Ovary (tissue), 3 donors: Measurements from ENCODE around the gene ACSM5.

Source experiments
- POLR2A ChIP-seq: fragments of 450-650 bp; IDR thresholded peaks from one replicate; pipeline ENCODE4 v1.6.1; 2017; ENCODE audit warnings: antibody characterized with exemption, mild to moderate bottlenecking, moderate library complexity
- TF ChIP-seq, protein P1 (sequence below), 3 donors: fragments of 450-650 bp in 2 of 3; fragments of 200-600 bp in 1 of 3; IDR thresholded peaks; one replicate each; pipeline versions ENCODE4 v1.5.1 to v1.8.0; 2016 to 2022; ENCODE audit warnings: antibody characterized with exemption in 3 of 3, mild to moderate bottlenecking in 1 of 3
- donor health status: DM: no; HTN: no; CAD: no.

DNA sequence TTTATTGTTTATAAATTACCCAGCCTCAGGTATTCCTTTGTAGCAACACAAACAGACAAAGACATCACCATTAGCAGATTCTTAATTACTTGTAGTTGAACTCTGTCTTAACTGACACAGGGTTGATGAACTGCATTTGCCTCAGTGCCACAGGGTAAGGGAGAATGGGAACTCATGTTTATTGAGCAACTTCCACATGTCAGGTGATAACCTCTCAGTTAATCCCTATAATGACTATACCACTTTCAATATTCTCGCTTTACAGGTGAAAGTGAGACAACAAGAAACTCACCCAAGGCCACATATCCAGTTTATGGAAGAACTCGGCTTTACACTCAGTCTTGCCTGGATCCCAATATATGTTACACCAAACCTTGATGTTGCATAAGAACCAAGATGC, 13.4 kb upstream of the ACSM5 start:
- no peak for TF ChIP-seq POLR2A
- TF ChIP-seq, protein P1, sequence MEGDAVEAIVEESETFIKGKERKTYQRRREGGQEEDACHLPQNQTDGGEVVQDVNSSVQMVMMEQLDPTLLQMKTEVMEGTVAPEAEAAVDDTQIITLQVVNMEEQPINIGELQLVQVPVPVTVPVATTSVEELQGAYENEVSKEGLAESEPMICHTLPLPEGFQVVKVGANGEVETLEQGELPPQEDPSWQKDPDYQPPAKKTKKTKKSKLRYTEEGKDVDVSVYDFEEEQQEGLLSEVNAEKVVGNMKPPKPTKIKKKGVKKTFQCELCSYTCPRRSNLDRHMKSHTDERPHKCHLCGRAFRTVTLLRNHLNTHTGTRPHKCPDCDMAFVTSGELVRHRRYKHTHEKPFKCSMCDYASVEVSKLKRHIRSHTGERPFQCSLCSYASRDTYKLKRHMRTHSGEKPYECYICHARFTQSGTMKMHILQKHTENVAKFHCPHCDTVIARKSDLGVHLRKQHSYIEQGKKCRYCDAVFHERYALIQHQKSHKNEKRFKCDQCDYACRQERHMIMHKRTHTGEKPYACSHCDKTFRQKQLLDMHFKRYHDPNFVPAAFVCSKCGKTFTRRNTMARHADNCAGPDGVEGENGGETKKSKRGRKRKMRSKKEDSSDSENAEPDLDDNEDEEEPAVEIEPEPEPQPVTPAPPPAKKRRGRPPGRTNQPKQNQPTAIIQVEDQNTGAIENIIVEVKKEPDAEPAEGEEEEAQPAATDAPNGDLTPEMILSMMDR (IDR thresholded peaks at IDR 0.05): no peak
